ENCODE results near the gene SPRED3.

SPRED3 gene

GRCh38 chr19:38434549-38435051 is 46.1 kb downstream of the SPRED3 start:
- TF ChIP-seq CTCF (IDR thresholded peaks at IDR 0.05): no peak
- no peak for TF ChIP-seq ZFX (IDR thresholded peaks at IDR 0.05; ENCODE audit: borderline replicate concordance)
- H3K27ac ChIP-seq: no peak overlapping the region

GRCh38 chr19:38437295-38437694 is 48.8 kb downstream of the SPRED3 start:
- TF ChIP-seq CTCF (IDR thresholded peaks at IDR 0.05) (no peak), ZFX (IDR thresholded peaks at IDR 0.05; ENCODE audit: borderline replicate concordance) (no peak)

GRCh38 chr19:38437917-38438316 is 49.4 kb downstream of the SPRED3 start:
- TF ChIP-seq CTCF (IDR thresholded peaks at IDR 0.05) (no peak), ZFX (IDR thresholded peaks at IDR 0.05; ENCODE audit: borderline replicate concordance) (no peak)
- no peak overlapping the region for H3K27ac ChIP-seq

More at GRCh38 chr19:38437295-38437694, 48.8 kb downstream of the SPRED3 start:
- no peak overlapping the region for H3K27ac ChIP-seq

- H3K27ac ChIP-seq: no peak overlapping the region
- TF ChIP-seq CTCF (IDR thresholded peaks at IDR 0.05) (no peak), ZFX (IDR thresholded peaks at IDR 0.05; ENCODE audit: borderline replicate concordance) (no peak)
These were observed 52.1 kb downstream of the SPRED3 start for GRCh38 chr19:38440592-38440991.

- no peak overlapping the region for H3K27ac ChIP-seq
- TF ChIP-seq ZFX (IDR thresholded peaks at IDR 0.05; ENCODE audit: borderline replicate concordance): no peak
- peak; percentile 30 for TF ChIP-seq CTCF (IDR thresholded peaks at IDR 0.05)
These were observed 53.3 kb downstream of the SPRED3 start for GRCh38 chr19:38441657-38442348.

GRCh38 chr19:38442736-38443135 is 54.2 kb downstream of the SPRED3 start:
- TF ChIP-seq ZFX (IDR thresholded peaks at IDR 0.05; ENCODE audit: borderline replicate concordance) (no peak), CTCF (IDR thresholded peaks at IDR 0.05) (no peak)

GRCh38 chr19:38443458-38443999 is 55.0 kb downstream of the SPRED3 start:
- no peak overlapping the region for H3K27ac ChIP-seq
- TF ChIP-seq CTCF (IDR thresholded peaks at IDR 0.05) (no peak), ZFX (IDR thresholded peaks at IDR 0.05; ENCODE audit: borderline replicate concordance) (no peak)

More at GRCh38 chr19:38442736-38443135, 54.2 kb downstream of the SPRED3 start:
- no peak overlapping the region for H3K27ac ChIP-seq
